GM13976 (cell line): ENCODE measurements around the gene BTBD16.

ENCODE experiments used
- DNase-seq: peaks from one replicate; pipeline ENCODE4 v3.0.0; 2012; ENCODE audit warnings: low spot score
- CTCF ChIP-seq: IDR thresholded peaks from 2 replicates; pipeline ENCODE4 v1.5.1; 2012; ENCODE audit warnings: borderline replicate concordance, mild to moderate bottlenecking; ENCODE audit not compliant: insufficient read depth; ENCODE audit errors: extremely low read depth, missing control alignments, control extremely low read depth
- in situ Hi-C: fragments of 300-500 bp; cut with MboI; formaldehyde crosslinking; loops from one replicate; pipeline ENCODE4 v1.12.0; 2022; ENCODE audit warnings: low sequenced_read_pairs, mixed read lengths, inconsistent platforms; ENCODE audit not compliant: unreplicated experiment

The BTBD16 gene

GRCh38 chr10:122336332-122336731 lies 65.2 kb downstream of the BTBD16 start:
- DNase-seq, result no peak
- in situ Hi-C loops, result no loop called here

GRCh38 chr10:122336961-122337360 lies 65.9 kb downstream of the BTBD16 start:
- in situ Hi-C loops, result no loop called here
- no peak for DNase-seq
- TF ChIP-seq CTCF, result no peak

More at GRCh38 chr10:122336332-122336731, 65.2 kb downstream of the BTBD16 start:
- no peak for TF ChIP-seq CTCF

- TF ChIP-seq CTCF, result no peak
- in situ Hi-C loops, result no loop called here
- DNase-seq, result no peak
Observed at GRCh38 chr10:122338609-122339441, 67.7 kb downstream of the BTBD16 start.

GRCh38 chr10:122341141-122341810 lies 70.2 kb downstream of the BTBD16 start:
- no peak for TF ChIP-seq CTCF
- in situ Hi-C loops, result no loop called here
- no peak for DNase-seq

GRCh38 chr10:122342293-122343134 lies 71.4 kb downstream of the BTBD16 start:
- peak; percentile 62 for TF ChIP-seq CTCF
- DNase-seq, result peak; percentile 65
- in situ Hi-C loops, result no loop called here

- in situ Hi-C loops, result no loop called here
- no peak for TF ChIP-seq CTCF
- no peak for DNase-seq
Observed at GRCh38 chr10:122343135-122343800, 72.2 kb downstream of the BTBD16 start.
